Suprapubic skin (tissue), 4 donors: Measurements from ENCODE around the gene ZNF593. TPM values are rescaled to one million over a fixed set of nuclear protein-coding genes. Genes with fewer than 3 reads are reported as not detected.
A peak's percentile ranks its signal among the peaks of the same experiment; 100 is the strongest.

Experiments
- DNase-seq, 2 donors: peaks; one replicate each; pipeline ENCODE4 v3.0.0-alpha.2; 2019; ENCODE audit warnings: low spot score in 2 of 2
- H3K27ac ChIP-seq: fragments of 200-600 bp; sonication (generic); one replicate; pipeline ENCODE4 v1.5.1; 2019
- H3K27me3 ChIP-seq: fragments of 200-600 bp; sonication (generic); one replicate; pipeline ENCODE4 v1.5.1; 2019
- H3K36me3 ChIP-seq: fragments of 200-600 bp; sonication (generic); one replicate; pipeline ENCODE4 v1.5.1; 2019
- H3K4me1 ChIP-seq: fragments of 200-600 bp; sonication (generic); one replicate; pipeline ENCODE4 v1.5.1; 2019
- H3K4me3 ChIP-seq: fragments of 200-600 bp; sonication (generic); one replicate; pipeline ENCODE4 v1.5.1; 2019; ENCODE audit warnings: mild to moderate bottlenecking
- H3K9me3 ChIP-seq: fragments of 200-600 bp; sonication (generic); one replicate; pipeline ENCODE4 v1.5.1; 2019
- EP300 ChIP-seq: sonication (generic); formaldehyde crosslinking; IDR thresholded peaks from one replicate; pipeline ENCODE4 v1.6.1; 2017; ENCODE audit warnings: antibody characterized with exemption
- POLR2A ChIP-seq, 2 donors: fragments of 450-650 bp; IDR thresholded peaks; one replicate each; pipeline ENCODE4 v1.6.1; 2017; ENCODE audit warnings: antibody characterized with exemption in 2 of 2, mild to moderate bottlenecking in 2 of 2, moderate library complexity in 2 of 2
- POLR2AphosphoS5 ChIP-seq, 3 donors: sonication (generic); formaldehyde crosslinking; IDR thresholded peaks; one replicate each; pipeline ENCODE4 v1.6.1; 2017; ENCODE audit warnings: antibody characterized with exemption in 3 of 3
- WGBS: methylation state at CpG from one replicate; pipeline ENCODE4 v1.1.5; 2018; 5-methylcytosine and 5-hydroxymethylcytosine counted together
- total RNA-seq, 4 donors: library from RNA; depleted of rRNA; stranded (reverse); fragments of >200 nt; gene quantifications; one replicate each; pipeline ENCODE4 v1.1.0, GENCODE V29; 2016
- TF ChIP-seq, protein P1 (sequence below), 2 donors: fragments of 200-600 bp in 1 of 2; fragments of 450-650 bp in 1 of 2; sonication (generic) in 1 of 2; IDR thresholded peaks; one replicate each; pipeline ENCODE4 v1.5.1; 2016 to 2019; ENCODE audit warnings: antibody characterized with exemption in 2 of 2, mild to moderate bottlenecking in 1 of 2, moderate library complexity in 1 of 2

ZNF593 gene
- total RNA-seq, 4 donors from 2014 or later, result 15.3 to 53.4 (median 28.3) TPM

DNA sequence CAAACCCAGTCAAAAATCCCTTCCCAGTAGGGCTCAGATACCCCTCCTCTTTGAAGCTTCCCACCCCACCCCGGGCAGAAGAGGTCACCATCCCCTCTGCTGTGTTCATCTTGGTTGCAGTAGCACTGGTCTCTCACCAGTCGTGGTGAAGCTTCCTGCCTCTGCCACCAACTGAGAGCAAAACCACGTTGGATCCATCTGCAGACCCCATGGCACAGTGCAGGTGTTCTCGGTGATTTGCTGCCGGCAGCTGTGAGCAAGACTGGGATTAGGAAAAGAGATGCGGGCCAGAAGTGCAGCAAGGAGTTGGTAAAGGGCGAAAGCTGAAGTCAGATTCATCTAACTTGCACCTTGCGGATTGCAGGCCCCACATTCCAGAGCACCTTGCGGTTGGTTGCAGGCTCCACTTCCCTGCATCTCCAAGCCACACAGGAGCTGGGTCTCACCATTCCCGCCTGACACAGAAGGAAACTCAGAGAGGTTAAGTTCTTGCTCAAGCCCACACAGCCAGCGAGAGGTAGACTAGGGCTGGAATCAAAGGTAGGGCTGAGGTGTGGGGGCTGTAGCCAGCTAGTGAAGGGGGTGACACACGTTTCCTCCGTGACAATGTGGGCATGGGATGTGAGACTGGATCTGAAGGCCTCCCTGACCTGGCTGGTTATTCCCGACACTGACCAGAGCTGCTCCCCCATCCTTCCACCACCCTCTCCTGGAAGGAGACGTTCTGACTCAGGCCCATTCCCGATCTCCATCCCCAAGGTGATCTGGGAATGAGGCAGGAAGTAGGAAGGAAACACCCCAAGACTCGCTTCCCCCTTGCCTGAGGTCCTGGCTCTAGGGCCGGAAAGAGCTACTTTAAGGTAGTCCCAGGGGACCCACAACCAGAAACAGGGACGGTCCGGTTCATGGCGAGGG lies 14.1 kb upstream of the ZNF593 start:
- DNase-seq, result no peak
- Histone ChIP-seq H3K9me3 (no peaks in the 10 kb centered on the region), H3K4me3 (peak overlapping the region; percentile 25), H3K27ac (peak overlapping the region; percentile 50), H3K27me3 (peaks cover 33% of the 10 kb centered on the region), H3K4me1 (no peaks in the 10 kb centered on the region), H3K36me3 (no peaks in the 10 kb centered on the region)
- 64% methylated on average over 21 of the region's 21 CpGs for WGBS
- no peak for TF ChIP-seq EP300
- TF ChIP-seq POLR2A (IDR thresholded peaks at IDR 0.05), result no peak
- TF ChIP-seq, protein P1, sequence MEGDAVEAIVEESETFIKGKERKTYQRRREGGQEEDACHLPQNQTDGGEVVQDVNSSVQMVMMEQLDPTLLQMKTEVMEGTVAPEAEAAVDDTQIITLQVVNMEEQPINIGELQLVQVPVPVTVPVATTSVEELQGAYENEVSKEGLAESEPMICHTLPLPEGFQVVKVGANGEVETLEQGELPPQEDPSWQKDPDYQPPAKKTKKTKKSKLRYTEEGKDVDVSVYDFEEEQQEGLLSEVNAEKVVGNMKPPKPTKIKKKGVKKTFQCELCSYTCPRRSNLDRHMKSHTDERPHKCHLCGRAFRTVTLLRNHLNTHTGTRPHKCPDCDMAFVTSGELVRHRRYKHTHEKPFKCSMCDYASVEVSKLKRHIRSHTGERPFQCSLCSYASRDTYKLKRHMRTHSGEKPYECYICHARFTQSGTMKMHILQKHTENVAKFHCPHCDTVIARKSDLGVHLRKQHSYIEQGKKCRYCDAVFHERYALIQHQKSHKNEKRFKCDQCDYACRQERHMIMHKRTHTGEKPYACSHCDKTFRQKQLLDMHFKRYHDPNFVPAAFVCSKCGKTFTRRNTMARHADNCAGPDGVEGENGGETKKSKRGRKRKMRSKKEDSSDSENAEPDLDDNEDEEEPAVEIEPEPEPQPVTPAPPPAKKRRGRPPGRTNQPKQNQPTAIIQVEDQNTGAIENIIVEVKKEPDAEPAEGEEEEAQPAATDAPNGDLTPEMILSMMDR (IDR thresholded peaks at IDR 0.05), result no peak
- no peak for TF ChIP-seq POLR2AphosphoS5 (IDR thresholded peaks at IDR 0.05)

DNA sequence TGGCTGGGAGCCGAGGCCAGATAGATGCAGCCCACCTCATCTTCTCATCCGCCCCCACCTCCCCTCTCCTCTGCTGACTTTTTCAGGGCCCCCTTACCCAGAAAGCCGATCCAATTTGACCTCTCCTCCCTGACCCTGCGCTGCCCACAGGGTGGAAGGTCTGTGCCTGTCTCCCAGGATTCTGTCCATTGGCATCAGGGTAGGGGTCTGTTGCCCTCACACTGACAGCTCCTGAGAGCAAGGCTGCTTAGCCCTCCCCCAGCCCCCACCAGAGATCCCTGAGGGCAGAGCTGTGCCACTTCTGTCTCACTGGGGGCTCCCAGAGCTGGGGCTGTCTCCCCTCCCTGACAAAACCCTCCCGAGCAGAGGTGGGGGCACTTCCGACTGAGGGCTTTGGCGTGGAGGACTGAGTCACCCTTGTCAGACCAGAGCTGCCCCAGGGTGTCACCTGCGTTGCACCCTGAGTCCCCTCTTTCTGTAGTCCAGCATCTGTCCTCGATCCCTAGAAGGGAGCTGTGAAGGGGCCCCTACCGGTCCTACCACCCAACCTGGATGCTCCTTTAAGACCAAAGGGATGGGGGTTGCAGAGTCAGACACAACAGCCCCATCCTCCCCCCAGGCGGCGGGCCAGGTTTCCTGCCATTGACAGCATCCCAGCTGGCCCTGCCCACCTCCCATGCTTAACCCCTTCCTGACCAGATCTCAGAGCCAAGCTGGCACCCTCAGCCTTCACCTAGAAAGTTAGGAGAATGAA lies 13.2 kb upstream of the ZNF593 start:
- Histone ChIP-seq H3K9me3 (no peaks in the 10 kb centered on the region), H3K27ac (peak overlapping the region; percentile 15), H3K4me3 (peak overlapping the region; percentile 25), H3K27me3 (peaks cover 34% of the 10 kb centered on the region), H3K4me1 (peaks cover 5% of the 10 kb centered on the region), H3K36me3 (no peaks in the 10 kb centered on the region)
- DNase-seq, result peak in 1 of 2 donors; percentile 78
- TF ChIP-seq, protein P1 (IDR thresholded peaks at IDR 0.05), result no peak
- no peak for TF ChIP-seq EP300
- no peak for TF ChIP-seq POLR2A (IDR thresholded peaks at IDR 0.05)
- TF ChIP-seq POLR2AphosphoS5 (IDR thresholded peaks at IDR 0.05), result no peak
- WGBS, result 34% methylated on average over 10 of the region's 12 CpGs

DNA sequence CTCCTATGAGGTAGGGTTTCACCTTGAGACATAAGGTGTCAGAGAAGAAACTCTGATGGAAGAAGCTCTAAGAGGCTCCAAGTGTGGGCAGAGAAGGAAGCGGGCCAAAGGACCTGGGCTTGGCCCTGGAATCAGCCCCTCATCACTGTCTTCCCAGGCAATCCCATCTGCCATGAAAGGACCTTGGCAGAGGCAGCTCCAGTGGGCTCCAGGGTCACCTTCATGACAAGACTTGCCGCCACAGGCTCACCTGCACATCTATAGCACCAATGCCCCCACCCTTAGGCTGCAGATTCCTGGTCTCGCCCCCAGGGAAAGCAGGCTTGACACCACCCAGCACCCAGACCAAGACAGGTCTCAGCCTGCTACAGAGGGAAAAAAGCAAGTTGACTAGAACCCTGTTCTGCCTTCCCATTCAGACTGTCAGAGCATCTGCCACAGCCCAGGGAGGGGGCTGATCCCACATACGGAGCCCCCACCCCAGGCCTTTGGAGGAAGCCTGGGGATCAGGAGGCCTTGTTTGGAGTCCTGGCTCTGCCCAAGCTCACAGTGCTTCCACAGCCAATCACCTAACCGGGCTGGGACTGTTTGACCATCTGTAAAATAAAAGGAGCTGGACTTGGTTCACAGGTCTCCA lies 11.3 kb upstream of the ZNF593 start:
- Histone ChIP-seq H3K9me3 (no peaks in the 10 kb centered on the region), H3K4me3 (no peak overlapping the region), H3K4me1 (peaks cover 14% of the 10 kb centered on the region), H3K36me3 (no peaks in the 10 kb centered on the region), H3K27ac (no peak overlapping the region), H3K27me3 (peaks cover 38% of the 10 kb centered on the region)
- TF ChIP-seq POLR2A (IDR thresholded peaks at IDR 0.05) (no peak), POLR2AphosphoS5 (IDR thresholded peaks at IDR 0.05) (no peak), EP300 (no peak)
- TF ChIP-seq, protein P1 (IDR thresholded peaks at IDR 0.05), result no peak
- WGBS, result 76% methylated on average over 4 of the region's 5 CpGs
- peak in 1 of 2 donors; percentile 55 for DNase-seq

DNA sequence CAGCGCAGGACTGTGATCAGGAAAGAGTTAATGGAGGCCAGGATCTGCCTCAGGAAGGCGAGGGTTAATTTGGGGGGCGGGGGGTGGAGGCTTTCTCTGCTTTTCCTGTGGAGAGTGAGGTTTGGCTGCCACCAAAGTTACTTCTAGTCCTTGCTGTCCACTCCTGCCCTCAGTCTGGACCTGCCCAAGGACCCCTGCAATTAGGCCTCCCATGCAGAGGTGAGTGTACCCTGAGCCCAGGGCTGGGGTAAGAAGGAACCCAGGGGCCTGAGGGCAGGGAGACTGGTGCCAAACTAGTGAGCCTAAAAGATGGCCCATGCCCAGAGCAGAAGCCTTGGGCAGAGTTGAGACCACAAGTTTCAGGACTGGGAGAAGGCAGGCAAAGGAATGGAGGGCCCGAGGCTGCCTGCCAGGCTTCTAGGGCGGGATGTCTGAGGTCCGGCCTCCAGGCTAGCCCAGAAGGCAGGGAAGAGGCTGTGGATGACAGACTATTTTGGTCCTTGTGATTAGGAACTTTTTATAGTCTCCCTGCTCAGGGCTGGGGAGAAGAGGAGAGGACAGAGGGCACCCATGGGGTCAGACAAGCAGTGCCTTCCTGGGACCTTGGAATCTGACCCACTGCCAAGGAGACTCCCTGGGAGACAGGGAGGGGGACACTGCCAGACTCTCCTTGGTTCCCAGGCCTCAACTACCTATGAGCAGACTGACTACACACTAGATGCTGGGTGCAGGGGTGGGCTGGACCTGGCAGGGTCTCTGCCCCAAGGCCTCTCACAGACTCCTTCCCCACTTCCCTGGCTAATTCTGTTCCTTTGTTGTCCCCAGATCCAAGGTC lies 10.6 kb upstream of the ZNF593 start, which contains the start of gene FAM110D:
Gene FAM110D, plus strand, starts transcription at position 172 of the 835 bp plus-strand sequence. CDS start 2,213 bp downstream, outside the sequence.
- no peak for TF ChIP-seq EP300
- TF ChIP-seq POLR2AphosphoS5 (IDR thresholded peaks at IDR 0.05), result no peak
- TF ChIP-seq POLR2A (IDR thresholded peaks at IDR 0.05), result no peak
- TF ChIP-seq, protein P1 (IDR thresholded peaks at IDR 0.05), result no peak
- DNase-seq, result no peak
- Histone ChIP-seq H3K27ac (no peak within 1 kb of the TSS), H3K4me1 (peaks cover 20% of the 10 kb centered on the region), H3K9me3 (no peaks in the 10 kb centered on the region), H3K4me3 (peak within 1 kb of the TSS; percentile 65), H3K36me3 (no peaks in the 10 kb centered on the region), H3K27me3 (peaks cover 38% of the 10 kb centered on the region)
- 34% methylated on average over 6 of the region's 6 CpGs for WGBS
